GM12878 (cell line): ENCODE measurements around the gene RCN1. TPM values are rescaled to one million over a fixed set of nuclear protein-coding genes. Genes with fewer than 3 reads are reported as not detected.

Experiments
- ATAC-seq: fragments of 200-7000 bp; cut with Tn5 transposase; 3 replicates; pipeline ENCODE4 v1.9.1; 2020; ENCODE audit warnings: mild to moderate bottlenecking, moderate library complexity
- BruUV-seq: library from RNA; stranded (reverse); fragments of 400-500 nt; replicated peaks from 2 replicates; lab custom pipeline; 2021; lab: Mats Ljungman, UMichigan
- CTCF ChIA-PET: fragments of 300-600 bp; sonication (Branson Sonifier 250); formaldehyde crosslinking; extraction: SDS; loops from one replicate; lab custom pipeline; 2021; ENCODE audit warnings: inconsistent platforms; lab: Yijun Ruan, JAX
- POLR2A ChIA-PET: fragments of 350-600 bp; formaldehyde crosslinking; extraction: SDS; loops from one replicate; lab custom pipeline; 2021; ENCODE audit warnings: inconsistent platforms; lab: Charles Lee
- RAD21 ChIA-PET: fragments of 300-600 bp; sonication (Branson Sonifier 250); formaldehyde crosslinking; loops from one replicate; lab custom pipeline; 2023; ENCODE audit warnings: antibody characterized with exemption; ENCODE audit not compliant: unreplicated experiment; lab: Charles Lee
- SMC1A ChIA-PET: fragments of 300-600 bp; sonication (Branson Sonifier 250); formaldehyde crosslinking; loops from one replicate; lab custom pipeline; 2023; ENCODE audit not compliant: unreplicated experiment, uncharacterized antibody; lab: Charles Lee
- DNase-seq: peaks from one replicate; pipeline ENCODE4 v3.0.0-alpha.2; 2011; ENCODE audit warnings: low read depth, low spot score
- FAIRE-seq: peaks from 3 replicates; lab custom pipeline; 2011; peaks lifted over from hg19 to GRCh38; lab: Jason Lieb, UNC
- H2AFZ ChIP-seq: 2 replicates; pipeline ENCODE4 v1.6.0; 2011; ENCODE audit warnings: low read depth, low read length, control low read depth; ENCODE audit not compliant: control insufficient read depth
- H3K27ac ChIP-seq: 2 replicates; pipeline ENCODE4 v1.5.1; 2011; ENCODE audit warnings: control low read depth; ENCODE audit not compliant: control insufficient read depth, insufficient read depth
- H3K27me3 ChIP-seq, 2 experiments: replicated peaks in 1 of 2; 2 replicates each; pipeline versions ENCODE4 v1.6.0 to v1.6.1; 2011; ENCODE audit warnings: low read length in 1 of 2; ENCODE audit not compliant: control insufficient read depth in 2 of 2, insufficient read depth in 2 of 2
- H3K36me3 ChIP-seq, 2 experiments: 2 replicates each; pipeline ENCODE4 v1.5.1; 2011; ENCODE audit warnings: low read length in 1 of 2; ENCODE audit not compliant: control insufficient read depth in 2 of 2, insufficient read depth in 2 of 2
- H3K4me1 ChIP-seq: 2 replicates; pipeline ENCODE4 v1.6.1; 2011; ENCODE audit warnings: mild to moderate bottlenecking, low read length, moderate library complexity, mixed read lengths; ENCODE audit not compliant: control insufficient read depth, insufficient read depth
- H3K4me2 ChIP-seq: 2 replicates; pipeline ENCODE4 v1.6.0; 2011; ENCODE audit warnings: control low read depth; ENCODE audit not compliant: control insufficient read depth, insufficient read depth
- H3K4me3 ChIP-seq: fragments of 200-600 bp; sonication (generic); 2 replicates; pipeline ENCODE4 v1.5.1; 2016
- H3K79me2 ChIP-seq: 2 replicates; pipeline ENCODE4 v1.6.0; 2011; ENCODE audit warnings: low read length; ENCODE audit not compliant: control insufficient read depth, insufficient read depth
- H3K9ac ChIP-seq: 2 replicates; pipeline ENCODE4 v1.8.0; 2011; ENCODE audit warnings: low read length, control low read depth, mixed read lengths; ENCODE audit not compliant: control insufficient read depth, insufficient read depth
- H3K9me3 ChIP-seq: replicated peaks from 3 replicates; pipeline ENCODE4 v1.5.1; 2011; ENCODE audit warnings: mild to moderate bottlenecking, low read length; ENCODE audit not compliant: control insufficient read depth, insufficient read depth
- H4K20me1 ChIP-seq: 2 replicates; pipeline ENCODE4 v1.6.0; 2011; ENCODE audit not compliant: control insufficient read depth, insufficient read depth
- DPF2 ChIP-seq: fragments of 450-650 bp; IDR thresholded peaks from 2 replicates; pipeline ENCODE4 v1.6.1; 2017; ENCODE audit warnings: mild to moderate bottlenecking
- KDM1A ChIP-seq: fragments of 200-600 bp; sonication (generic); IDR thresholded peaks from 2 replicates; pipeline ENCODE4 v1.6.1; 2016; ENCODE audit warnings: borderline replicate concordance
- MXI1 ChIP-seq: fragments of 150-350 bp; IDR thresholded peaks from 2 replicates; pipeline ENCODE4 v1.6.1; 2011; ENCODE audit warnings: low read depth, mild to moderate bottlenecking, inconsistent platforms, low read length, improper control_type of control experiment
- MYB ChIP-seq: fragments of 150-350 bp; IDR thresholded peaks from 2 replicates; pipeline ENCODE4 v1.6.1; 2014; ENCODE audit warnings: mild to moderate bottlenecking, low read depth, low read length, borderline replicate concordance
- RUNX3 ChIP-seq: IDR thresholded peaks from 2 replicates; pipeline ENCODE4 v1.6.1; 2012; ENCODE audit warnings: low read length, inconsistent platforms
- SREBF2 ChIP-seq: IDR thresholded peaks from 2 replicates; pipeline ENCODE4 v1.6.1; 2012; ENCODE audit warnings: mild to moderate bottlenecking, low read length
- SUZ12 ChIP-seq: fragments of 200-600 bp; sonication (generic); IDR thresholded peaks from one replicate; pipeline ENCODE4 v1.6.1; 2018; ENCODE audit warnings: antibody characterized with exemption, mild to moderate bottlenecking; ENCODE audit not compliant: unreplicated experiment
- TAF1 ChIP-seq: IDR thresholded peaks from 2 replicates; pipeline ENCODE4 v1.6.1; 2011; ENCODE audit warnings: mild to moderate bottlenecking, low read depth, low read length, borderline replicate concordance
- ZNF592 ChIP-seq: fragments of 450-650 bp; IDR thresholded peaks from 2 replicates; pipeline ENCODE4 v1.6.1; 2017; ENCODE audit warnings: mild to moderate bottlenecking, moderate library complexity
- WGBS: methylation state at CpG from one replicate; pipeline ENCODE4 v1.1.6; 2016; ENCODE audit warnings: low lambda C conversion rate; ENCODE audit not compliant: insufficient replicate concordance, insufficient coverage; ENCODE audit errors: missing lambda C conversion rate; 5-methylcytosine and 5-hydroxymethylcytosine counted together
- in situ Hi-C: fragments of 300-500 bp; cut with MboI; formaldehyde crosslinking; loops from 9 replicates; pipeline ENCODE4 v1.14.3; 2018; ENCODE audit warnings: mixed read lengths
- intact Hi-C: fragments of 100-400 bp; cut with micrococcal nuclease; formaldehyde crosslinking; loops from one replicate; pipeline ENCODE4 v1.14.2; 2022; ENCODE audit not compliant: unreplicated experiment
- polyA plus RNA-seq, 11 experiments: library from polyadenylated mRNA; depleted of rRNA in 4 of 11; unstranded in 6 of 11; stranded (reverse) in 5 of 11; fragments of >200 nt; fragmentation: Nextera tagmentation in 4 of 11; fragmentation: Illumina TruSeq in 1 of 11; extraction: Ambion mirVana in 4 of 11; extraction: Trizol in 1 of 11; gene quantifications; 1 replicate in 1 of 11; 2 replicates in 10 of 11; pipeline versions ENCODE4 v1.2.1 to v1.2.3, GENCODE V29; 2011 to 2016; ENCODE audit warnings: inconsistent platforms in 2 of 11, missing spikeins in 2 of 11, low read depth in 1 of 11
- total RNA-seq, 4 experiments: library from RNA; depleted of rRNA in 3 of 4; stranded (reverse); fragments of >200 nt in 3 of 4; fragmentation: Illumina TruSeq in 1 of 4; extraction: Trizol in 1 of 4; gene quantifications; 2 replicates each; pipeline versions ENCODE4 v1.2.1 to v1.2.3, GENCODE V29; 2013 to 2021
- TF ChIP-seq, protein P1 (sequence below): IDR thresholded peaks from 2 replicates; pipeline ENCODE4 v1.6.1; 2011; ENCODE audit warnings: mild to moderate bottlenecking, low read depth, low read length, moderate library complexity; ENCODE audit not compliant: insufficient replicate concordance
- TF ChIP-seq, protein P2 (sequence below): fragments of 450-650 bp; IDR thresholded peaks from 2 replicates; pipeline ENCODE4 v1.6.1; 2017; ENCODE audit warnings: borderline replicate concordance

The RCN1 gene
- total and polyA plus RNA-seq, 10 of the 15 experiments (the other 5 are each of a cell fraction or from before 2014, with no cell fraction given): 17.6 to 76.7 (median 56.4) TPM

DNA sequence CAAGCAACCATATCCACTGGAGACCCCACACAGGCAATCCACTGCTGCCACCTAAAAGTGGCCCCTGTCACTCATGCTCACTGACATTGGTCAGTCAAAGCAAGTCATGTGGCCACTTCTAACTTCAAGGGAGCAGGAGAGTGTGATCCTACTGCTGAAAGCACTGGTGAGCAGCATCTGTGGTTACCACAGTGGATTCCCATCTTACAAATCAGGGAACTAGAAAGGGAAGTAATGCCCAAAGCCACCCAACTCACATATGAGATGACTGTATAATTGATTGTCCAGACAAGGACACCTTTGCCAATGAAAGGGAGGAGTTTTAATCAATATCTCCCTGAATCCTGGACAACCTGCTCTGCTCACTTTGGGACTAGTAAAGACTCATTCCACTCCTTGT, 17.7 kb downstream of the RCN1 start:
- ChIA-PET CTCF (no interaction called here), RAD21 (interaction anchor here (3.0 kb wide), 1 partner anchor 45 kb away, joined by 16 read pairs; no protein-coding TSS in a partner anchor), POLR2A (interaction anchor here (0.6 kb wide), 2 partner anchors 27 to 76 kb away, joined by 3 read pairs; no protein-coding TSS in a partner anchor), SMC1A (interaction anchor here (2.6 kb wide), 1 partner anchor 41 kb away, joined by 7 read pairs; no protein-coding TSS in a partner anchor)
- in situ Hi-C loops (no loop called here), intact Hi-C loops (no loop called here)
- Histone ChIP-seq H4K20me1 (no peaks in the 10 kb centered on the region), H3K79me2 (peaks cover 4% of the 10 kb centered on the region; the same call in 1 of the 2 replicates), H3K9ac (no peak overlapping the region), H2AFZ (no peak overlapping the region), H3K4me3 (no peak overlapping the region), H3K4me1 (peaks cover 22% of the 10 kb centered on the region), H3K4me2 (no peak overlapping the region), H3K36me3 (peaks cover 0 to 7% of the 10 kb centered on the region in 2 experiments; a peak in 3 of 4 replicates), H3K9me3 (no peaks in the 10 kb centered on the region), H3K27ac (peak overlapping the region; percentile 1; the same call in 1 of the 2 replicates), H3K27me3 (no peaks in the 10 kb centered on the region)
- DNase-seq: no peak
- ATAC-seq: no peak
- TF ChIP-seq RUNX3 (peak; percentile 47), MYB (no peak)
- TF ChIP-seq, protein P1, sequence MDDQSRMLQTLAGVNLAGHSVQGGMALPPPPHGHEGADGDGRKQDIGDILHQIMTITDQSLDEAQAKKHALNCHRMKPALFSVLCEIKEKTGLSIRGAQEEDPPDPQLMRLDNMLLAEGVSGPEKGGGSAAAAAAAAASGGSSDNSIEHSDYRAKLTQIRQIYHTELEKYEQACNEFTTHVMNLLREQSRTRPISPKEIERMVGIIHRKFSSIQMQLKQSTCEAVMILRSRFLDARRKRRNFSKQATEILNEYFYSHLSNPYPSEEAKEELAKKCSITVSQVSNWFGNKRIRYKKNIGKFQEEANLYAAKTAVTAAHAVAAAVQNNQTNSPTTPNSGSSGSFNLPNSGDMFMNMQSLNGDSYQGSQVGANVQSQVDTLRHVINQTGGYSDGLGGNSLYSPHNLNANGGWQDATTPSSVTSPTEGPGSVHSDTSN: peak; percentile 29
- FAIRE-seq: no peak
- BruUV-seq: no TSS peak

DNA sequence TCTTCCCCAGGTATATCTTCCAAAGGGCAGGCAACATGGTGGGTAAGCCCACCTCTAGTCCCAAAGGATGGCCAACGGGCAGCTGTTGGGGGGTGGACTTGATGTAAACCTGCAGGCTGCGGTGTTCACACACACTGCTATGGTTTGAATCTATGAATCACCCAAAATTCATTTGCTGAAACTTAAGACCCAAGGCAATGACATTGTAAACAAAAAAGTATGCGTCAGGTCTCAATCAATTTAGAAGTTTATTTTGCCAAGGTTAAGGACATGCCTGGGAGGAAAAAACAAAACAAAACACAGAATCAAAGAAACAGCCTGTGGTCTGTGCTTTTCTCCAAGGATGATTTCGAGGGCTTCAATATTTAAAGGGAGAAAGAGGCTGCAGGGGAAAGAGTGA, 18.3 kb downstream of the RCN1 start:
- no peak overlapping the region for H3K4me3 ChIP-seq
- ChIA-PET RAD21 (no interaction called here), SMC1A (interaction anchor here (0.9 kb wide), 1 partner anchor 12 kb away, joined by 4 read pairs; no protein-coding TSS in a partner anchor), POLR2A (no interaction called here), CTCF (no interaction called here)
- no peak for TF ChIP-seq SREBF2
- TF ChIP-seq DPF2: no peak
- no peak for TF ChIP-seq ZNF592
- TF ChIP-seq, protein P2, sequence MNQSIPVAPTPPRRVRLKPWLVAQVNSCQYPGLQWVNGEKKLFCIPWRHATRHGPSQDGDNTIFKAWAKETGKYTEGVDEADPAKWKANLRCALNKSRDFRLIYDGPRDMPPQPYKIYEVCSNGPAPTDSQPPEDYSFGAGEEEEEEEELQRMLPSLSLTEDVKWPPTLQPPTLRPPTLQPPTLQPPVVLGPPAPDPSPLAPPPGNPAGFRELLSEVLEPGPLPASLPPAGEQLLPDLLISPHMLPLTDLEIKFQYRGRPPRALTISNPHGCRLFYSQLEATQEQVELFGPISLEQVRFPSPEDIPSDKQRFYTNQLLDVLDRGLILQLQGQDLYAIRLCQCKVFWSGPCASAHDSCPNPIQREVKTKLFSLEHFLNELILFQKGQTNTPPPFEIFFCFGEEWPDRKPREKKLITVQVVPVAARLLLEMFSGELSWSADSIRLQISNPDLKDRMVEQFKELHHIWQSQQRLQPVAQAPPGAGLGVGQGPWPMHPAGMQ: no peak
- no peak for TF ChIP-seq KDM1A
- TF ChIP-seq MXI1: no peak
- TF ChIP-seq TAF1: no peak
- TF ChIP-seq SUZ12: no peak
- no peak for TF ChIP-seq RUNX3
- FAIRE-seq (no peak), ATAC-seq (no peak), DNase-seq (no peak)
- in situ Hi-C loops (no loop called here), intact Hi-C loops (no loop called here)
- no peak overlapping the region for H3K27ac ChIP-seq
- no peak overlapping the region for H3K4me2 ChIP-seq
- no peaks in the 10 kb centered on the region for H3K27me3 ChIP-seq
- H2AFZ ChIP-seq: no peak overlapping the region
- no peaks in the 10 kb centered on the region for H3K9me3 ChIP-seq
- peaks cover 22% of the 10 kb centered on the region for H3K4me1 ChIP-seq
- 82% methylated on average over 4 of the region's 4 CpGs for WGBS
- H3K36me3 ChIP-seq: peaks cover 0 to under 1% of the 10 kb centered on the region in 2 experiments; a peak in 1 of 4 replicates
- no peaks in the 10 kb centered on the region for H4K20me1 ChIP-seq
- H3K9ac ChIP-seq: no peak overlapping the region
- no peaks in the 10 kb centered on the region for H3K79me2 ChIP-seq
- BruUV-seq: no TSS peak
